RWPE2 (cell line): Measurements from ENCODE around the gene COL4A1.

Source experiments
- ATAC-seq: fragments of 200-7000 bp; cut with Tn5 transposase; 3 replicates; pipeline ENCODE4 v1.9.1; 2021; ENCODE audit warnings: low read depth
- DNase-seq: peaks from one replicate; pipeline ENCODE4 v3.0.0-alpha.2; 2020; ENCODE audit warnings: low spot score
- H3K27ac ChIP-seq: fragments of 450-650 bp; 2 replicates; pipeline ENCODE4 v1.5.1; 2017; ENCODE audit warnings: mild to moderate bottlenecking; ENCODE audit not compliant: poor library complexity, severe bottlenecking
- H3K27me3 ChIP-seq: fragments of 250-450 bp; sonication (Bioruptor Pico); 2 replicates; pipeline ENCODE4 v1.5.1; 2021; ENCODE audit warnings: mild to moderate bottlenecking, moderate library complexity; ENCODE audit not compliant: insufficient read depth, poor library complexity, severe bottlenecking
- H3K36me3 ChIP-seq: fragments of 250-450 bp; sonication (Bioruptor Pico); 2 replicates; pipeline ENCODE4 v1.5.1; 2020; ENCODE audit warnings: low read depth, mild to moderate bottlenecking, moderate library complexity
- H3K4me1 ChIP-seq: fragments of 250-450 bp; sonication (Bioruptor Pico); 2 replicates; pipeline ENCODE4 v1.5.1; 2021; ENCODE audit warnings: mild to moderate bottlenecking, moderate library complexity; ENCODE audit not compliant: insufficient read depth, poor library complexity, severe bottlenecking
- H3K4me3 ChIP-seq: fragments of 250-450 bp; sonication (Bioruptor Pico); 2 replicates; pipeline ENCODE4 v1.5.1; 2021; ENCODE audit warnings: mild to moderate bottlenecking, moderate library complexity; ENCODE audit not compliant: severe bottlenecking
- H3K9me3 ChIP-seq: fragments of 250-450 bp; sonication (Bioruptor Pico); 2 replicates; pipeline ENCODE4 v1.5.1; 2021; ENCODE audit warnings: mild to moderate bottlenecking, moderate library complexity; ENCODE audit not compliant: severe bottlenecking
- TF ChIP-seq, protein P1 (sequence below): fragments of 450-650 bp; IDR thresholded peaks from one replicate; pipeline ENCODE4 v1.5.1; 2017; ENCODE audit warnings: mild to moderate bottlenecking, moderate library complexity; ENCODE audit not compliant: poor library complexity, severe bottlenecking

The COL4A1 gene

DNA sequence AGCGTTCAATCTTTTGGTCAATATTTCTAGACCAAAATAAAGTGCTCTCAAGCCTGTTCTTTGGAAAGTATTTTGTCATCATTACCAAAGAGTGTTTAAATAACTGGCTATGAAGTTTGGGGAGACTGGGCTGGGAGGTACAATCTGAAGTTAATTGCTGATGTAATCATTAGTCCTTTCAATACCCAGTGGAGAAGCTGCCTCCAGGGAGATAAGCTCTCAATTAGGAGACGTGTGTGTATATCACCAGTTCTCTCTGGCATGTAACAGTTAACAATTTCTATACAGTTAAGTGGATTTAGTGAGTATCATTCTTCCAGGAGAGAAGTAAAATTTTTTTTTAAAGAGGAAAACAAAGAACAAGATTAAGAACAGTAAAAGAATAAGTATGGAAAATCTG is 1.4 kb downstream of the COL4A1 start:
- no peaks in the 10 kb centered on the region for H3K9me3 ChIP-seq
- peaks cover 17% of the 10 kb centered on the region for H3K4me1 ChIP-seq
- H3K36me3 ChIP-seq, result peaks cover 31% of the 10 kb centered on the region
- H3K4me3 ChIP-seq, result peak overlapping the region; percentile 69
- DNase-seq (no peak), ATAC-seq (no peak)
- TF ChIP-seq, protein P1, sequence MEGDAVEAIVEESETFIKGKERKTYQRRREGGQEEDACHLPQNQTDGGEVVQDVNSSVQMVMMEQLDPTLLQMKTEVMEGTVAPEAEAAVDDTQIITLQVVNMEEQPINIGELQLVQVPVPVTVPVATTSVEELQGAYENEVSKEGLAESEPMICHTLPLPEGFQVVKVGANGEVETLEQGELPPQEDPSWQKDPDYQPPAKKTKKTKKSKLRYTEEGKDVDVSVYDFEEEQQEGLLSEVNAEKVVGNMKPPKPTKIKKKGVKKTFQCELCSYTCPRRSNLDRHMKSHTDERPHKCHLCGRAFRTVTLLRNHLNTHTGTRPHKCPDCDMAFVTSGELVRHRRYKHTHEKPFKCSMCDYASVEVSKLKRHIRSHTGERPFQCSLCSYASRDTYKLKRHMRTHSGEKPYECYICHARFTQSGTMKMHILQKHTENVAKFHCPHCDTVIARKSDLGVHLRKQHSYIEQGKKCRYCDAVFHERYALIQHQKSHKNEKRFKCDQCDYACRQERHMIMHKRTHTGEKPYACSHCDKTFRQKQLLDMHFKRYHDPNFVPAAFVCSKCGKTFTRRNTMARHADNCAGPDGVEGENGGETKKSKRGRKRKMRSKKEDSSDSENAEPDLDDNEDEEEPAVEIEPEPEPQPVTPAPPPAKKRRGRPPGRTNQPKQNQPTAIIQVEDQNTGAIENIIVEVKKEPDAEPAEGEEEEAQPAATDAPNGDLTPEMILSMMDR, result no peak
- no peaks in the 10 kb centered on the region for H3K27me3 ChIP-seq
- peak overlapping the region; percentile 99 for H3K27ac ChIP-seq

GRCh38 chr13:110305001-110305400 is 2.0 kb downstream of the COL4A1 start:
- Histone ChIP-seq H3K27ac (no peak overlapping the region), H3K9me3 (no peaks in the 10 kb centered on the region), H3K27me3 (no peaks in the 10 kb centered on the region), H3K36me3 (peaks cover 31% of the 10 kb centered on the region), H3K4me3 (no peak overlapping the region), H3K4me1 (peaks cover 11% of the 10 kb centered on the region)
- TF ChIP-seq, protein P1, result no peak
- DNase-seq, result no peak
- ATAC-seq, result no peak

GRCh38 chr13:110304256-110304655 is 2.7 kb downstream of the COL4A1 start:
- TF ChIP-seq, protein P1, result no peak
- ATAC-seq, result no peak
- no peak for DNase-seq
- Histone ChIP-seq H3K4me3 (no peak overlapping the region), H3K27ac (no peak overlapping the region), H3K27me3 (no peaks in the 10 kb centered on the region), H3K9me3 (no peaks in the 10 kb centered on the region), H3K36me3 (peaks cover 30% of the 10 kb centered on the region), H3K4me1 (peaks cover 6% of the 10 kb centered on the region)

DNA sequence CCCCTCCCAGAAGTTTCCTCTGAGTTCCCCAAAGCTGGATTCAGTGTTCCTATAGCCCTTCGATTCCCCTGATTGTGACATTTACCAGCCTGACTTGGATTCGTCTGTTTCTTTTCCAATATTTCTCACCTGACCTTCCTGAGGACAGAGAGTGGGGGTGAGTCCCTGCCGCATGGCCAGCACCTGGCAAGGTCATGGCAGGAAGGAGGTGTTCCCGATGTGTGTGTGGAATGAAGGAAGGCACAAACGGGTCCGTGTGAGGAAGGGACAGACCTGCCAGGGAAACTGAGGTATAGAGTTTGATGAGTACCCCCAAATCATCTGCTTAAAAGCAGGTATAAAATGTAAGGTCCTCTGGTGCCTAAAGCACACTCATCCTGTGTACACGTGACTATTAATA is 3.3 kb downstream of the COL4A1 start:
- Histone ChIP-seq H3K9me3 (no peaks in the 10 kb centered on the region), H3K27me3 (no peaks in the 10 kb centered on the region), H3K36me3 (peaks cover 25% of the 10 kb centered on the region), H3K27ac (no peak overlapping the region), H3K4me1 (peaks cover 3% of the 10 kb centered on the region), H3K4me3 (no peak overlapping the region)
- ATAC-seq, result no peak
- TF ChIP-seq, protein P1, result no peak
- no peak for DNase-seq

DNA sequence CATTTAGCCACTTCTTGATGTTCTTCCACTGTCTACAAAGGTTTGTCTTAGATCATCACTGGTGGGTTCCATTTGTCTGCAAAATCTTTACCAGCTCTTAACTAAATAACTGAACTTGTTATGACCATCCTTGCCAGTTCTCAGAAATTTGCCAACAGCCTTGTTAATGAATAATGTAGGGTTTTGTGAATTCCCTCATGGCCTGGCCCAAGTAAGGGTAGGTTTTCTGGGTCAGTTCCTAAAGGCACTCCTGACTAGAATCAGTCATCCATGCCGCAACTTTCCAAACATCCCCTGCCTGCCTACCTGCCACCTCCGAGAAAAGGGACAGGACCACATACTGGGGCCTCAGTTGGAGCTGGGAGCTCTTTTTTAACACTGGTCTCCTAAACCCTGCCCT is 4.0 kb downstream of the COL4A1 start:
- Histone ChIP-seq H3K27me3 (no peaks in the 10 kb centered on the region), H3K36me3 (peaks cover 25% of the 10 kb centered on the region), H3K4me1 (peaks cover 3% of the 10 kb centered on the region), H3K9me3 (no peaks in the 10 kb centered on the region), H3K27ac (no peak overlapping the region), H3K4me3 (no peak overlapping the region)
- DNase-seq (no peak), ATAC-seq (no peak)
- TF ChIP-seq, protein P1, result no peak
